Measurements from ENCODE around the gene LRRC75A. TPM values are rescaled to one million over a fixed set of nuclear protein-coding genes. Genes with fewer than 3 reads are reported as not detected.

Gene LRRC75A
- total RNA-seq, 1 experiment from 2014 or later: 1.2 TPM

- DNase-seq (ENCODE audit: low read depth, low spot score) (no peak), ATAC-seq (no peak)
- POLR2A ChIA-PET: no interaction called here
- TF ChIP-seq TCF7L2 (IDR thresholded peaks at IDR 0.05; ENCODE audit: low read depth, low read length): no peak
- TF ChIP-seq, protein P1, sequence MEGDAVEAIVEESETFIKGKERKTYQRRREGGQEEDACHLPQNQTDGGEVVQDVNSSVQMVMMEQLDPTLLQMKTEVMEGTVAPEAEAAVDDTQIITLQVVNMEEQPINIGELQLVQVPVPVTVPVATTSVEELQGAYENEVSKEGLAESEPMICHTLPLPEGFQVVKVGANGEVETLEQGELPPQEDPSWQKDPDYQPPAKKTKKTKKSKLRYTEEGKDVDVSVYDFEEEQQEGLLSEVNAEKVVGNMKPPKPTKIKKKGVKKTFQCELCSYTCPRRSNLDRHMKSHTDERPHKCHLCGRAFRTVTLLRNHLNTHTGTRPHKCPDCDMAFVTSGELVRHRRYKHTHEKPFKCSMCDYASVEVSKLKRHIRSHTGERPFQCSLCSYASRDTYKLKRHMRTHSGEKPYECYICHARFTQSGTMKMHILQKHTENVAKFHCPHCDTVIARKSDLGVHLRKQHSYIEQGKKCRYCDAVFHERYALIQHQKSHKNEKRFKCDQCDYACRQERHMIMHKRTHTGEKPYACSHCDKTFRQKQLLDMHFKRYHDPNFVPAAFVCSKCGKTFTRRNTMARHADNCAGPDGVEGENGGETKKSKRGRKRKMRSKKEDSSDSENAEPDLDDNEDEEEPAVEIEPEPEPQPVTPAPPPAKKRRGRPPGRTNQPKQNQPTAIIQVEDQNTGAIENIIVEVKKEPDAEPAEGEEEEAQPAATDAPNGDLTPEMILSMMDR (IDR thresholded peaks at IDR 0.05): no peak
- no peaks in the 10 kb centered on the region for H3K9me3 ChIP-seq (ENCODE audit: control insufficient read depth, insufficient read depth, low read depth, low read length)
- H3K27ac ChIP-seq (ENCODE audit: low read length): no peak overlapping the region
- H3K36me3 ChIP-seq (ENCODE audit: control insufficient read depth, insufficient read depth, low read length): no peaks in the 10 kb centered on the region; the same call in 1 of the 2 replicates
- peaks cover 2% of the 10 kb centered on the region; the same call in 1 of the 2 replicates for H3K27me3 ChIP-seq (ENCODE audit: control insufficient read depth, insufficient read depth, low read length)
- no peak overlapping the region for H3K4me3 ChIP-seq (ENCODE audit: low read depth in 2 of 2, low read length in 2 of 2)
- intact Hi-C loops (cut with micrococcal nuclease; ENCODE audit: unreplicated experiment) (no loop called here), in situ Hi-C loops (cut with HindIII; ENCODE audit: low pct_unique_long_range_greater_than_20kb, low sequenced_read_pairs) (no loop called here)
- CTCF ChIA-PET: interaction anchor here (0.6 kb wide), 1 partner anchor 32 kb away, joined by 4 read pairs; no protein-coding TSS in a partner anchor
- BruUV-seq (replicated peaks): no TSS peak
- H3K4me1 ChIP-seq (ENCODE audit: control insufficient read depth, insufficient read depth, low read length): peaks cover 4% of the 10 kb centered on the region; the same call in 1 of the 2 replicates
Observed at GRCh38 chr17:16493531-16494046, 1.6 kb upstream of the LRRC75A start.

- ChIA-PET POLR2A (no interaction called here), CTCF (interaction anchor here (0.6 kb wide), 1 partner anchor 32 kb away, joined by 4 read pairs; no protein-coding TSS in a partner anchor)
- Histone ChIP-seq H3K27ac (ENCODE audit: low read length) (no peak overlapping the region), H3K4me3 (ENCODE audit: low read depth in 2 of 2, low read length in 2 of 2) (peak overlapping the region; percentile 46 to 47), H3K4me1 (ENCODE audit: control insufficient read depth, insufficient read depth, low read length) (peaks cover 4% of the 10 kb centered on the region; the same call in 1 of the 2 replicates), H3K36me3 (ENCODE audit: control insufficient read depth, insufficient read depth, low read length) (no peaks in the 10 kb centered on the region; the same call in 1 of the 2 replicates), H3K27me3 (ENCODE audit: control insufficient read depth, insufficient read depth, low read length) (no peaks in the 10 kb centered on the region), H3K9me3 (ENCODE audit: control insufficient read depth, insufficient read depth, low read depth, low read length) (no peaks in the 10 kb centered on the region)
- no TSS peak for BruUV-seq (replicated peaks)
- no peak for DNase-seq (ENCODE audit: low read depth, low spot score)
- intact Hi-C loops (cut with micrococcal nuclease; ENCODE audit: unreplicated experiment) (no loop called here), in situ Hi-C loops (cut with HindIII; ENCODE audit: low pct_unique_long_range_greater_than_20kb, low sequenced_read_pairs) (no loop called here)
- ATAC-seq: no peak
- TF ChIP-seq, protein P1 (IDR thresholded peaks at IDR 0.05): no peak
- TF ChIP-seq TCF7L2 (IDR thresholded peaks at IDR 0.05; ENCODE audit: low read depth, low read length): no peak
- no peak for TF ChIP-seq POLR2AphosphoS5 (IDR thresholded peaks at IDR 0.05; ENCODE audit: low read depth, low read length)
- no peak for TF ChIP-seq REST (IDR thresholded peaks at IDR 0.05; ENCODE audit: insufficient read depth in 1 of 2, low read depth in 2 of 2, low read length in 1 of 2)
- TF ChIP-seq SIN3A (IDR thresholded peaks at IDR 0.05; ENCODE audit: borderline replicate concordance, insufficient read depth, low read depth, low read length): no peak
Observed at GRCh38 chr17:16492613-16493530, 879 bp upstream of the LRRC75A start.

Measured in Panc1 (cell line).